Keratinocyte (primary cell): ENCODE measurements around the gene NR6A1.
A peak's percentile ranks its signal among the peaks of the same experiment; 100 is the strongest.

ENCODE experiments used
- EZH2 ChIP-seq: IDR thresholded peaks from one replicate; pipeline ENCODE4 v1.6.1; 2012; ENCODE audit warnings: inconsistent platforms, mild to moderate bottlenecking, low read length, moderate library complexity
- TF ChIP-seq, protein P1 (sequence below), 3 experiments: IDR thresholded peaks in 1 of 3; conservative IDR thresholded peaks in 1 of 3; optimal IDR thresholded peaks in 1 of 3; 2 replicates in 2 of 3; 3 replicates in 1 of 3; pipeline versions ENCODE3 to v1.5.1; 2011; ENCODE audit warnings: low read length in 3 of 3, mild to moderate bottlenecking in 3 of 3, moderate library complexity in 2 of 3, control low read depth in 1 of 3, inconsistent platforms in 1 of 3; ENCODE audit not compliant: insufficient read depth in 2 of 3; ENCODE audit errors: extremely low read depth in 1 of 3

DNA sequence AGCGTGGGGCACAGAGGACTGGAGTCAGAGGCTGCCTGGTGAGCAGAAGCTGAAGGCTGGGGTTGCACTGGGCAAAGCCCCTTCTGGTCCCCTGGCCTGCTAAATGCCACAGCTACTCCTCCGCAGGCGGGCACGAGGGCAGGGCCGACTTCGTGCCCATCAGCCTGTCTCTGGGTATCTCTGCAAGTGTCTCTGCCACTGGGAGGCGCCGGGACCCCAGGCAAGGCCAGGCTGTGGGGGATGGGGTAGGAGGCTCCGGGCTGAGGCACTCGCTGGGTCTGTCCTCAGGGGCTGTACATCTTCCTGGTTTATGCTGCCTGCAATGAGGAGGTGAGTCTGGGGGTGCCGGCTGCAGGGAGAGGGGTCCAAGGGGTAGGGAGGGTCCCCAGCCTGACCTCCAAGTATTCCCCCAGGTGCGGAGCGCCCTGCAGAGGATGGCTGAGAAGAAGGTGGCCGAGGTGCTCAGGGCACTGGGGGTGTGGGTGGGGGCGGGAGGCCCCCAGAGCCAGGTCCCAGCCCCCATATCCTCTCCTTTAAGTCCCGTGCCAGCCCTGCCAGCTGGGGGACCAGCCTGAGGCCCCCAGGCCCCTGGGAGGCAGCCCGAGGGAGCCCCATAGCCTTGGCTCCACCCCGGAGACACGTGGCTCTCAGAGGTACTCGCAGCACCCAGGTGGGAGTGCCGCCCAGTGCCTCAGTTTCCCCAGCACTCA, 295.8 kb downstream of the NR6A1 start:
- TF ChIP-seq EZH2: no peak
- TF ChIP-seq, protein P1, sequence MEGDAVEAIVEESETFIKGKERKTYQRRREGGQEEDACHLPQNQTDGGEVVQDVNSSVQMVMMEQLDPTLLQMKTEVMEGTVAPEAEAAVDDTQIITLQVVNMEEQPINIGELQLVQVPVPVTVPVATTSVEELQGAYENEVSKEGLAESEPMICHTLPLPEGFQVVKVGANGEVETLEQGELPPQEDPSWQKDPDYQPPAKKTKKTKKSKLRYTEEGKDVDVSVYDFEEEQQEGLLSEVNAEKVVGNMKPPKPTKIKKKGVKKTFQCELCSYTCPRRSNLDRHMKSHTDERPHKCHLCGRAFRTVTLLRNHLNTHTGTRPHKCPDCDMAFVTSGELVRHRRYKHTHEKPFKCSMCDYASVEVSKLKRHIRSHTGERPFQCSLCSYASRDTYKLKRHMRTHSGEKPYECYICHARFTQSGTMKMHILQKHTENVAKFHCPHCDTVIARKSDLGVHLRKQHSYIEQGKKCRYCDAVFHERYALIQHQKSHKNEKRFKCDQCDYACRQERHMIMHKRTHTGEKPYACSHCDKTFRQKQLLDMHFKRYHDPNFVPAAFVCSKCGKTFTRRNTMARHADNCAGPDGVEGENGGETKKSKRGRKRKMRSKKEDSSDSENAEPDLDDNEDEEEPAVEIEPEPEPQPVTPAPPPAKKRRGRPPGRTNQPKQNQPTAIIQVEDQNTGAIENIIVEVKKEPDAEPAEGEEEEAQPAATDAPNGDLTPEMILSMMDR (optimal IDR thresholded peaks at IDR 0.05 in 1 of 3, IDR thresholded peaks at IDR 0.05 in 1 of 3, conservative IDR thresholded peaks at IDR 0.05 in 1 of 3; ENCODE audit: extremely low read depth in 1 of 3, insufficient read depth in 2 of 3, low read length in 3 of 3): peak in 1 of 3 experiments; percentile 6
